ENCODE results near the gene RAD52. TPM values are rescaled to one million over a fixed set of nuclear protein-coding genes. Genes with fewer than 3 reads are reported as not detected.

RAD52 gene
- total and polyA plus RNA-seq, 2 donors (not counting 1 experiment from before 2014, with no cell fraction given), result 22.9 to 27.6 TPM

DNA sequence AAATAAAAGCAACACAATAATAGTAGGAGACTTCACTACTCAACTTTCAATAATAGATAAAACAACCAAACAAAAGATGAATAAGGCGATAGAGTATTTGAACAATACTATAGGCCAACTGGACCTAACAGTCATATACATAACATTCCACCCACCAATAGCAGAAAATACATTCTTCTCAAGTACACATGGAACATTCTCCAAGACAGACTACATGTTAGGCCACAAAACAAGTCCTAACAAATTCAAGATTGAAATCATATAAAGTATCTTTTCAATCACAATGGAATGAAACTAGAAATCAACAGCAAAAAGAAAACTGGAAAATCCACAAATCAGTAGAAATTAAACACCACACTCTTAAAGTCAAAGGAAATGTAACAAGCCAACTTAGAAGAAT, 28.8 kb downstream of the RAD52 start:
- Histone ChIP-seq H3K27me3 (replicated peaks in 1 of 4; ENCODE audit: control extremely low read depth in 1 of 4, control insufficient read depth in 3 of 4, insufficient read depth in 4 of 4, low read length in 3 of 4) (no peaks in the 10 kb centered on the region), H3K9ac (ENCODE audit: low read length) (no peak overlapping the region), H3K4me1 (ENCODE audit: control insufficient read depth in 2 of 2, insufficient read depth in 2 of 2, low read length in 2 of 2) (no peaks in the 10 kb centered on the region), H3K9me3 (ENCODE audit: control extremely low read depth in 1 of 3, control insufficient read depth in 2 of 3, insufficient read depth in 1 of 3, low read length in 2 of 3) (no peaks in the 10 kb centered on the region), H3K79me2 (ENCODE audit: control insufficient read depth, insufficient read depth, low read length) (no peaks in the 10 kb centered on the region), H4K20me1 (ENCODE audit: control insufficient read depth, insufficient read depth, low read length, poor library complexity, severe bottlenecking) (no peaks in the 10 kb centered on the region), H3K4me3 (ENCODE audit: control extremely low read depth in 1 of 5, extremely low read depth in 1 of 5, insufficient read depth in 1 of 5, low read depth in 2 of 5, low read length in 4 of 5) (no peak overlapping the region), H2AFZ (ENCODE audit: insufficient read depth, low read depth, low read length, poor library complexity, severe bottlenecking) (no peak overlapping the region), H3K27ac (ENCODE audit: low read length in 2 of 2) (no peak overlapping the region), H3K36me3 (replicated peaks in 1 of 2; ENCODE audit: control extremely low read depth in 1 of 2, control insufficient read depth in 1 of 2, extremely low read depth in 1 of 2, insufficient read depth in 2 of 2, low read length in 1 of 2) (peaks cover 0 to 47% of the 10 kb centered on the region in 2 experiments), H3K4me2 (replicated peaks; ENCODE audit: low read depth, low read length, poor library complexity, severe bottlenecking) (no peak overlapping the region)
- peaks cover 3% of the 10 kb centered on the region for H3K4me1 Mint-ChIP-seq
- TF ChIP-seq, protein P1, sequence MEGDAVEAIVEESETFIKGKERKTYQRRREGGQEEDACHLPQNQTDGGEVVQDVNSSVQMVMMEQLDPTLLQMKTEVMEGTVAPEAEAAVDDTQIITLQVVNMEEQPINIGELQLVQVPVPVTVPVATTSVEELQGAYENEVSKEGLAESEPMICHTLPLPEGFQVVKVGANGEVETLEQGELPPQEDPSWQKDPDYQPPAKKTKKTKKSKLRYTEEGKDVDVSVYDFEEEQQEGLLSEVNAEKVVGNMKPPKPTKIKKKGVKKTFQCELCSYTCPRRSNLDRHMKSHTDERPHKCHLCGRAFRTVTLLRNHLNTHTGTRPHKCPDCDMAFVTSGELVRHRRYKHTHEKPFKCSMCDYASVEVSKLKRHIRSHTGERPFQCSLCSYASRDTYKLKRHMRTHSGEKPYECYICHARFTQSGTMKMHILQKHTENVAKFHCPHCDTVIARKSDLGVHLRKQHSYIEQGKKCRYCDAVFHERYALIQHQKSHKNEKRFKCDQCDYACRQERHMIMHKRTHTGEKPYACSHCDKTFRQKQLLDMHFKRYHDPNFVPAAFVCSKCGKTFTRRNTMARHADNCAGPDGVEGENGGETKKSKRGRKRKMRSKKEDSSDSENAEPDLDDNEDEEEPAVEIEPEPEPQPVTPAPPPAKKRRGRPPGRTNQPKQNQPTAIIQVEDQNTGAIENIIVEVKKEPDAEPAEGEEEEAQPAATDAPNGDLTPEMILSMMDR (IDR thresholded peaks at IDR 0.05), result no peak
- no peak for TF ChIP-seq EZH2 (IDR thresholded peaks at IDR 0.05; ENCODE audit: borderline replicate concordance, insufficient read depth, low read depth, low read length, poor library complexity, severe bottlenecking)
- ChIA-PET CTCF (no interaction called here), POLR2A (no interaction called here)
- ATAC-seq (ENCODE audit: low read depth) (no peak), DNase-seq (no peak)
- 100% methylated on average over 1 of the region's 1 CpG for WGBS (ENCODE audit: insufficient coverage)
- intact Hi-C loops (cut with micrococcal nuclease), result no loop called here
- no peak overlapping the region for H3K27ac Mint-ChIP-seq
- H3K4me3 Mint-ChIP-seq, result no peak overlapping the region
- no peaks in the 10 kb centered on the region for H3K9me3 Mint-ChIP-seq (ENCODE audit: insufficient read depth)
- H3K27me3 Mint-ChIP-seq, result no peaks in the 10 kb centered on the region

- ATAC-seq (ENCODE audit: low read depth) (no peak), DNase-seq (no peak)
- intact Hi-C loops (cut with micrococcal nuclease), result no loop called here
- POLR2A ChIA-PET, result no interaction called here
- H3K4me3 Mint-ChIP-seq, result no peak overlapping the region
- H3K27ac Mint-ChIP-seq, result peak overlapping the region; percentile 85
- peaks cover 13% of the 10 kb centered on the region for H3K4me1 Mint-ChIP-seq
- Histone ChIP-seq H2AFZ (ENCODE audit: insufficient read depth, low read depth, low read length, poor library complexity, severe bottlenecking) (peak overlapping the region; percentile 31), H3K4me3 (ENCODE audit: control extremely low read depth in 1 of 5, extremely low read depth in 1 of 5, insufficient read depth in 1 of 5, low read depth in 2 of 5, low read length in 4 of 5) (no peak overlapping the region), H3K4me1 (ENCODE audit: control insufficient read depth in 2 of 2, insufficient read depth in 2 of 2, low read length in 2 of 2) (peaks cover 0 to 6% of the 10 kb centered on the region in 2 donors), H4K20me1 (ENCODE audit: control insufficient read depth, insufficient read depth, low read length, poor library complexity, severe bottlenecking) (no peaks in the 10 kb centered on the region), H3K27ac (ENCODE audit: low read length in 2 of 2) (peak overlapping the region; percentile 7 to 41), H3K36me3 (replicated peaks in 1 of 2; ENCODE audit: control extremely low read depth in 1 of 2, control insufficient read depth in 1 of 2, extremely low read depth in 1 of 2, insufficient read depth in 2 of 2, low read length in 1 of 2) (peaks cover 8 to 68% of the 10 kb centered on the region in 2 experiments), H3K9ac (ENCODE audit: low read length) (no peak overlapping the region), H3K79me2 (ENCODE audit: control insufficient read depth, insufficient read depth, low read length) (no peaks in the 10 kb centered on the region), H3K27me3 (replicated peaks in 1 of 4; ENCODE audit: control extremely low read depth in 1 of 4, control insufficient read depth in 3 of 4, insufficient read depth in 4 of 4, low read length in 3 of 4) (no peaks in the 10 kb centered on the region), H3K4me2 (replicated peaks; ENCODE audit: low read depth, low read length, poor library complexity, severe bottlenecking) (peak overlapping the region; percentile 53), H3K9me3 (ENCODE audit: control extremely low read depth in 1 of 3, control insufficient read depth in 2 of 3, insufficient read depth in 1 of 3, low read length in 2 of 3) (no peaks in the 10 kb centered on the region)
- no peak for TF ChIP-seq EZH2 (IDR thresholded peaks at IDR 0.05; ENCODE audit: borderline replicate concordance, insufficient read depth, low read depth, low read length, poor library complexity, severe bottlenecking)
- TF ChIP-seq, protein P1 (IDR thresholded peaks at IDR 0.05), result no peak
- 95% methylated on average over 16 of the region's 23 CpGs for WGBS (ENCODE audit: insufficient coverage)
- no peaks in the 10 kb centered on the region for H3K9me3 Mint-ChIP-seq (ENCODE audit: insufficient read depth)
- H3K27me3 Mint-ChIP-seq, result no peaks in the 10 kb centered on the region
- CTCF ChIA-PET, result interaction anchor here (1.2 kb wide), 1 partner anchor 42 kb away, joined by 3 read pairs; no protein-coding TSS in a partner anchor
Measured at GRCh38 chr12:916712-917445, 32.6 kb downstream of the RAD52 start.
